Right renal cortex interstitium (tissue), 3 donors: ENCODE measurements around the gene MIEF2. TPM values are rescaled to one million over a fixed set of nuclear protein-coding genes. Genes with fewer than 3 reads are reported as not detected.

Source experiments
- DNase-seq, 3 donors: peaks; one replicate each; pipeline ENCODE4 v3.0.0-alpha.2; 2013; ENCODE audit warnings: low read depth in 3 of 3, low spot score in 2 of 3
- polyA plus RNA-seq, 3 donors: library from polyadenylated mRNA; unstranded; fragments of 120-200 nt; gene quantifications; one replicate each; pipeline ENCODE4 v1.2.1, GENCODE V29; 2013; ENCODE audit not compliant: insufficient read length in 3 of 3

MIEF2 gene
- polyA plus RNA-seq, 3 donors, result 13.3 to 15.1 (median 13.8) TPM

DNA sequence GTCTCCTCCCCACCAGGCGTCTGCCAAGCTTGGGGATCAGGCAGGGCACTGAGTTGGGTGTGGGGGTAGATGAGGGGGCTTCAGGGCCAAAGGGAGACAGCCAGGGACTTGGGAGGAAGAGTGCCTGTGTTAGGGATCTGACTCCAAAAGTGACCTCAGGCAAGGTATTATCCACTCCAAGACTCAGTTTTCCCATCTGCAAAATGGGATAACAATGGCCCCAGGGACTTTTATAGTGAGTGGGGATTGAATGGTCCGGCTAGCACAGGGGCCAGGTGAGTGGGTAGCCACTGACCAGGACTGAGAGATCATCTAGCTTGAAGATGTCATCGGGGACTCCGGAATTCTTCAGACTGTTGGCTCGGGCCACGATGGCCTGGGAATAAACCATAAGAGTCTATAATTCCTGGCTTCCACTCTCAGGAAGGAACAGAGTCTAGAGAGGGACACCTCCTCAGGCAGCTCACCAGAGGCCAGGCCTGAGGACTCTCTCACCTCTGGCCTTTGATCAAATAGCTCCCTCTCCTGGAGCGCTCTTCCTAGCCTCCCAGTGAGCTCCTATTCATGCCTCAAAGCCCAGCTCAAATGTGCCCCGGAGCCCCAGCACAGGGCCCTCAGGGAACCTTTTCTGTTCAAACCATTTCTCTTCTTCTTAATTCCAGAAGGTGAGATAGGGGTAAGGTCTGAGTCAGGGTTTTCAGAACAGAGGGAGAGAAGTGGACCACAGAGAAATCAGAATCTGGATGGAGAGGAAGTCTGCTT is 5.4 kb upstream of the MIEF2 start:
- DNase-seq, result no peak

GRCh38 chr17:18256351-18256750 is 4.1 kb upstream of the MIEF2 start:
- DNase-seq, result no peak

DNA sequence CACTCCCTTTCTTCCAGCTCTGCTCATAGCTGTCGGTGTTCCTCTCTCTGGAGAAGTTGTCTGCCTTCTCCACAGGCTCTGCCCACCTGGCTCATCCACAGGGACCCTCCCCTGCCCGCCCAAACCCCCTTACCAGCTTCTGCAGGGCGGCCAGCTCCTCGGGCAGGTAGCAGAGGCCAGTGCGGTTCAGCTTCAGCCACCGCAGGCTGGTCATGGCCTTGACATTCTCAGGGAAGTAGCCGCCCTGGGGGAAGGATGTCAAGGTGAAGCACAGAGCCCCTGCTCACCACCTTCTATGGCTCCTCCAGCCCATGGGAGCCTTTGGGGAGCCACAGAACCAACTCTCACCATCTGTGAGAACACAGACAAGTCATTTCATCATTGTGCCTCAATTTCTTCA is 3.7 kb upstream of the MIEF2 start:
- no peak for DNase-seq

- DNase-seq, result no peak
Observed at GRCh38 chr17:18257268-18257981, 3.0 kb upstream of the MIEF2 start.

DNA sequence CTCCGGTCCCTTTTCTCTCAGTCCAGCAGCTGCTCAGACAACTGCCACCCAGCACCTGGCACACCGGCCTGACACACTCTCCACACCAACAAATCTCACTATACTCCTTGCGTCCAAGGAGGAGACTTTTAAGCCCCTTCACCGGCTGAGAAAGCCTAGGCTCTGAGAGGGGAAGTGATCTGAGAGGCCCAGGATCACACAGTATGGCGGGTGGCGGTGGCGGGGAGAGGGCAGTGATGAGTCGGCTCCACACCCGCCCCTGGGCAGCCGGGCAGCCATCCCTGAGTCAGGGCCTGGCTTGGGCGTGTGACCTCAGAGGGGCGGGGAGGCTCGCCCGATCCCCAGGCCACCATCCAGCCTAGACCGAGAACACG is 2.5 kb upstream of the MIEF2 start:
- DNase-seq, result no peak

DNA sequence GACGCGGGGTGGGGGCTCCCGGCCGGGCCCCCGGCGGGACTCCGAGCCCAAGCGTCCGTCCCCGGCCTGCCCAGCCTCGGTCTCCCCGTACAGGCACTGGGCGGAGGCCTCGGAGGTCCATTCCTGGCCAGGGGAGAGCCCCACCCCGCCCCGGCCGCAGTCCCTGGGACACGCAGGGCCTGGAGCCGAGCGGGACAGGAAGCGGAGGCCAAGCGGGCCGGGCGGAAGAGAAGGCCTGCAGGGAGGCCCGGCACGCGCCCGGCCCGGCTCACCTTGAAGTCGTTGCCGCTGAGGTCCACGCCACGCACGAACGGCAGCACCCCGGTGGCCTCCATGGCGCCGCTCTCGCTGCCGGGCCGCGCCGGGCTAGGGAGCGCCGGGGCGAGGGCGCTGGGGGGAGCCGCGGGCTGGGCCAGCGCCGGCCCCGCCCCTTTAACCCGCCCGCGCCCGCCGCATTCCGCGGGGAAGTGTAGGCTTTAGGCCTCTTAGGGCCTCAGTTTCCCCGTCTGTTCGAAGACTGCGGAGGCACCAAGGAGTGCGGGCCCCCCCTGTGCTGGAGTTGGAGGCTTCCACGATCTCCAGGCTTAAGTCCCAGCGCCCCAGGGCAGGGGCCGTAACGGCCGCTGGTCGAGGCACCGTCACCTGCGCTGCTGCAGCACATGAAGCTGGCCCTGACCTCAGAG is 2.0 kb upstream of the MIEF2 start, which contains the start of gene FLII:
Gene FLII (minus strand): TSS at position 383 of the 683 bp plus-strand sequence. CDS start 48 bp downstream, at position 335.
- DNase-seq, result peak in 1 of 3 donors; percentile 32

GRCh38 chr17:18259621-18260331 is 686 bp upstream of the MIEF2 start:
- no peak for DNase-seq

DNA sequence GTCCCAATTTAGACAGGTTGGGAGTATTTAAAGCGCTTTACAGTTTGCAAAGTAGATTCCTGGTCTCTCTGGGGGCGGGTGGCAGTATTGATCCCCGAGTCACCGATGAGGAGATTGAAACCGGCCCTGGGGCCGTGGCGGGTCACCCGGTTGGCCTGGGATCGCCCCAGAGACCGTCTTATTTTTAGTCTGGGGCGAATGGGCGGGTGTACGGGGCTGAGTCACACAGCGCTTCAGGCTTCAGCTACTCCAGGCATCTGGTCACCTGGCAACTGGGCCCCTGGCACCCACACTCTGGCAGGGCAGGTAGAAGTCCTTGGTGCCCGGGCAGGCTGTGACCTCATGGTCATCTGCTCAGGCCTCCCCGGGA is 669 bp downstream of the MIEF2 start:
- DNase-seq, result peak in 1 of 3 donors; percentile 30

DNA sequence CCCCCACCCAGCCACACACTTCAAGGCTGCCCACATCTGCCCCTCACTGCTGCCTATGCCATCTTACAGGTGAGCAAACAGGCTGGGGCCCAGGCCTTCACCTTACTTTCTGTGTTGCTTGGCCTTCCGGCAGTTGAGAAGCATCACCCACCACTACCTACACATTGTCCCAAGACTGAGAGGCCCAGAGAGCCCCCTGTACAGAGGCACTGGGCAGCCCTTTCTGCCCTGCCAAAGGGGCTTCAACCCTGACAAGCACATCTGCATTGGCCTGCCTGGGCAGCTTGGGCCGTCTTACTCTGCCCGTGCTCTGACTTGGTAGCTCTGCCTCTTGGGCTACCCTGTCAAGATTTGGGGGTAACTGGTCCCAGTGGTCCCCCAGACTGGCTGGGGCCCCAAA is 1.2 kb downstream of the MIEF2 start:
- no peak for DNase-seq

DNA sequence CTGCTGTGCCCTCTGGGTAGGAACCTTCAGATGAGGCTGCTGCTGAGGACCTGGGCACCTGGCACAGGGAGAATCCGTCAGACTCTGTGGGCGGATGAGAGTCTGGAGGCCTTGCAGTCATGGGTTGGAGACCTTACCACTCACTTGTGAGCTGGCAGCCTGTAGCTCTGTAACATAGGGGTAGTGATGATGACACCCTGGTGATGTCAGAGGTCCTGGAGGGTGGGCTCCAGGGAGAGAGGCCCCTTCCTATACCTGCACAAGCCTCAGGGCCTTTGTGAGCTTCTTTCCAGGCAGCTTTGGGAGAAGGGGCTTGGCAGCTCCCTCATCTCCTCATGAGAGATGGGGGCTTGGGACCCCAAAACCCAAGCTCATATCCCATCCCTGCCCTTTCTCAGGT is 1.6 kb downstream of the MIEF2 start:
- no peak for DNase-seq

DNA sequence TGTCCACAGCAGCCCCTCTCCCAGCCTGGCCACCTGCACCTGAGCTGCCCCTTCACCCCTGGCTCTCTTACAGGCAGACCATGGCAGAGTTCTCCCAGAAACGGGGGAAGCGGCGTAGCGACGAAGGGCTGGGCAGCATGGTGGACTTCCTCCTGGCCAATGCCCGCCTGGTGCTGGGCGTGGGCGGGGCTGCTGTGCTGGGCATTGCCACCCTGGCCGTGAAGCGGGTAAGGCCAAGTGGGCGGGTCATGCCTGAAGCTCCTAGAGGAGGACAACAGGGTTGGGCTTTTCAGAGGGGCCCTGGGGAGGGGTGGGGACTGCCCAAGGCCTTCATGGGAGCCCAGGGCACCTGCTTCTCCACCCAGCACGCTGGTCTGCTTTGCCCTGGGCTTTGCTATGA is 2.2 kb downstream of the MIEF2 start:
- no peak for DNase-seq

GRCh38 chr17:18263885-18264682 is 3.6 kb downstream of the MIEF2 start:
- DNase-seq, result no peak

- no peak for DNase-seq
Observed at GRCh38 chr17:18267366-18267765, 6.9 kb downstream of the MIEF2 start.

DNA sequence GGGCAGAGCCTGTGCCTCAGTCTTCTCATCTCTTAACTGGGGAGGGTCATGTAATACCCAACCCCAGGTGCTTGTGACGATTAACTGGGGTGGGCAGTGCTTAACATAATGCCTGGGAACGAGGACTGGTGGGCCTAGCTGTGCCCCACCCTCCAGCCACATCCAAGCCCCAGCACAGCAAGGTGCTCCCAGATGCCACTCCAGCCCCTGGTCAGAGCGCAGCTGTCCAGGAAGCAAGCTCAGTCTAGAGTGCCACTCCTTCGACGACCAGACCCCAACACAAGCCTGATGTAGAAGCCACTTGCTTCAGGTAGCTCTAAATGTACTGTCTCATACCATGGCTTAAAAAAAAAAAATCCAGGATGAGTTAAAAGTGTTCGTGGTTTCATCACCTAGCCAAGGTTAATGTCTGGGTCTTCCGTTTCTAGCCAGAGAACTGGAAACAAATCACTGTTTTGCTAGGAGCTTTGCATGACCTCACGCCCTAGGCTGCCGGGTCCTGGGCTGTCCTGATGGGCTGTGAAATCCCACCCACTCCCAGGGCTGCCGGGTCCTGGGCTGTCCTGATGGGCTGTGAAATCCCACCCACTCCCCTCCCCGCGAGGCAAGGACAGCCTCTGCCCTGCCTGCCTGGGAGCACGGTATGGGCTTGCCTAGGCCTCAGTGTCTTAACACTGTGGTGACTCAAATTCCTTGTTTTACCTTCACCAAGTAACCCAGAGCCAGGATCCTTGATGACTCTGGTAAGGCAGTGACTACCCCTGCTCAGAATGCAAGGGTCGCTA is 7.7 kb downstream of the MIEF2 start:
- DNase-seq, result no peak

- DNase-seq, result no peak
Observed at GRCh38 chr17:18270046-18270931, 9.8 kb downstream of the MIEF2 start.

DNA sequence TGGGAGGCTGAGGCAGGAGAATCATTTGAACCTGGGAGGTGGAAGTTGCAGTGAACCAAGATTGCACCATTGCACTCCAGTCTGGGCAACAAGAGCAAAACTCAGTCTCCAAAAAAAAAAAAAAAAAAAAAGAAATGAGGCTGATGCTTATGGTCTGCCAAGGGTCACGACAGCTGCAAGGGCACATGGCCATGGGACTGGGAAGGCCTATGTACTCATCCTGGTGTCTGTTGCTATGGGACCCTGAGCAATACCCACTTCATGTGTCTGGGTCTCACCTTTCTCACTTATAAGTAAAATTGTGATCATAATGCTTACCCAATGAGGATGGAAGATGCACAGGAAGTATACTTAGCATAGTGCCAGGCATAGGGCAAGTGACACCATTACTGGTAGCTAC is 16.6 kb downstream of the MIEF2 start:
- no peak for DNase-seq

GRCh38 chr17:18278867-18279266 is 18.4 kb downstream of the MIEF2 start:
- no peak for DNase-seq

GRCh38 chr17:18280249-18280648 is 19.8 kb downstream of the MIEF2 start:
- DNase-seq, result no peak
